Left ventricle myocardium inferior (tissue), 1 donor: ENCODE data around the gene TSPAN10. TPM values are rescaled to one million over a fixed set of nuclear protein-coding genes. Genes with fewer than 3 reads are reported as not detected.

Experiments
- DNase-seq: peaks from one replicate; pipeline ENCODE4 v3.0.0-alpha.2; 2020
- H3K27ac ChIP-seq: fragments of 200-600 bp; replicated peaks from 2 replicates; pipeline ENCODE4 v1.8.0; 2021
- H3K27me3 ChIP-seq: fragments of 200-600 bp; 2 replicates; pipeline ENCODE4 v1.8.0; 2021; ENCODE audit warnings: low read depth
- H3K36me3 ChIP-seq: fragments of 200-600 bp; 2 replicates; pipeline ENCODE4 v1.8.0; 2021
- H3K4me1 ChIP-seq: fragments of 200-600 bp; 2 replicates; pipeline ENCODE4 v1.8.0; 2021
- H3K4me3 ChIP-seq: fragments of 200-600 bp; 2 replicates; pipeline ENCODE4 v1.8.0; 2021; ENCODE audit warnings: mild to moderate bottlenecking, moderate library complexity
- H3K9me3 ChIP-seq: fragments of 200-600 bp; replicated peaks from 2 replicates; pipeline ENCODE4 v1.8.0; 2021
- intact Hi-C: fragments of 100-400 bp; cut with micrococcal nuclease; formaldehyde crosslinking; loops from one replicate; pipeline ENCODE4 v1.11.0; 2022
- total RNA-seq: library from RNA; stranded (reverse); fragmentation: NEBNext Ultra II Directional; extraction: Animal tissue kit (Norgen Biotek cat#: 25700); gene quantifications from one replicate; pipeline ENCODE4 v1.2.1, GENCODE V29; 2021
- TF ChIP-seq, protein P1 (sequence below): fragments of 200-600 bp; IDR thresholded peaks from 2 replicates; pipeline ENCODE4 v1.8.0; 2021; ENCODE audit warnings: antibody characterized with exemption, mild to moderate bottlenecking, borderline replicate concordance
- donor health status: DM: no; HTN: yes; CAD: no; lungs with severe emphysema.

Gene TSPAN10
- total RNA-seq, 1 donor from 2014 or later: 0.30 TPM

GRCh38 chr17:81659038-81659437 is 22.0 kb downstream of the TSPAN10 start:
- peaks cover 10% of the 10 kb centered on the region for H3K4me1 ChIP-seq
- TF ChIP-seq, protein P1, sequence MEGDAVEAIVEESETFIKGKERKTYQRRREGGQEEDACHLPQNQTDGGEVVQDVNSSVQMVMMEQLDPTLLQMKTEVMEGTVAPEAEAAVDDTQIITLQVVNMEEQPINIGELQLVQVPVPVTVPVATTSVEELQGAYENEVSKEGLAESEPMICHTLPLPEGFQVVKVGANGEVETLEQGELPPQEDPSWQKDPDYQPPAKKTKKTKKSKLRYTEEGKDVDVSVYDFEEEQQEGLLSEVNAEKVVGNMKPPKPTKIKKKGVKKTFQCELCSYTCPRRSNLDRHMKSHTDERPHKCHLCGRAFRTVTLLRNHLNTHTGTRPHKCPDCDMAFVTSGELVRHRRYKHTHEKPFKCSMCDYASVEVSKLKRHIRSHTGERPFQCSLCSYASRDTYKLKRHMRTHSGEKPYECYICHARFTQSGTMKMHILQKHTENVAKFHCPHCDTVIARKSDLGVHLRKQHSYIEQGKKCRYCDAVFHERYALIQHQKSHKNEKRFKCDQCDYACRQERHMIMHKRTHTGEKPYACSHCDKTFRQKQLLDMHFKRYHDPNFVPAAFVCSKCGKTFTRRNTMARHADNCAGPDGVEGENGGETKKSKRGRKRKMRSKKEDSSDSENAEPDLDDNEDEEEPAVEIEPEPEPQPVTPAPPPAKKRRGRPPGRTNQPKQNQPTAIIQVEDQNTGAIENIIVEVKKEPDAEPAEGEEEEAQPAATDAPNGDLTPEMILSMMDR: no peak
- H3K27ac ChIP-seq: no peak overlapping the region
- intact Hi-C loops: no loop called here
- peaks cover 4% of the 10 kb centered on the region for H3K27me3 ChIP-seq
- no peaks in the 10 kb centered on the region for H3K9me3 ChIP-seq
- DNase-seq: no peak
- H3K4me3 ChIP-seq: no peak overlapping the region
- no peaks in the 10 kb centered on the region for H3K36me3 ChIP-seq

GRCh38 chr17:81660441-81660840 is 23.4 kb downstream of the TSPAN10 start:
- intact Hi-C loops: no loop called here
- no peak overlapping the region for H3K27ac ChIP-seq
- no peak overlapping the region for H3K4me3 ChIP-seq
- TF ChIP-seq, protein P1: no peak
- no peak for DNase-seq
- no peaks in the 10 kb centered on the region for H3K27me3 ChIP-seq
- peaks cover 16% of the 10 kb centered on the region for H3K4me1 ChIP-seq
- H3K9me3 ChIP-seq: no peaks in the 10 kb centered on the region
- peaks cover 8% of the 10 kb centered on the region for H3K36me3 ChIP-seq

DNA sequence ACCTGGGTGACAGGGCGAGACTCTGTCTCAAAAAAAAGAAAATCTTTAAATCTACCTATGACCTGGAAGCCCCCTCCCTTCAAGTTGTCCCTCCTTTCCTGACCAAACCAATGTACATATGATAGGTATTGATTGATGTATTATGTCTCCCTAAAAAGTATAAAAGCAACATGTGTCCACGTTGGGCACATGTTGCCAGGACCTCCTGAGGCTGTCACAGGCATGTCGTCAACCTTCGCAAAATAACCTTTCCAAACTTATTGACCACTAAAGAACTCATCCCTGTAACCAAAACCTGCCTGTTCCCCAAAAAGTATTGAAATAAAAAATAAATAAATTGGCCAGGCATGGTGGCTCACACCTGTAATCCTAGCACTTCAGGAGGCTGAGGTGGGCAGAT is 25.0 kb downstream of the TSPAN10 start:
- no peak for DNase-seq
- H3K36me3 ChIP-seq: peaks cover 8% of the 10 kb centered on the region
- H3K4me3 ChIP-seq: no peak overlapping the region
- H3K9me3 ChIP-seq: no peaks in the 10 kb centered on the region
- H3K4me1 ChIP-seq: peaks cover 23% of the 10 kb centered on the region
- TF ChIP-seq, protein P1: no peak
- no peaks in the 10 kb centered on the region for H3K27me3 ChIP-seq
- intact Hi-C loops: no loop called here
- H3K27ac ChIP-seq: no peak overlapping the region

DNA sequence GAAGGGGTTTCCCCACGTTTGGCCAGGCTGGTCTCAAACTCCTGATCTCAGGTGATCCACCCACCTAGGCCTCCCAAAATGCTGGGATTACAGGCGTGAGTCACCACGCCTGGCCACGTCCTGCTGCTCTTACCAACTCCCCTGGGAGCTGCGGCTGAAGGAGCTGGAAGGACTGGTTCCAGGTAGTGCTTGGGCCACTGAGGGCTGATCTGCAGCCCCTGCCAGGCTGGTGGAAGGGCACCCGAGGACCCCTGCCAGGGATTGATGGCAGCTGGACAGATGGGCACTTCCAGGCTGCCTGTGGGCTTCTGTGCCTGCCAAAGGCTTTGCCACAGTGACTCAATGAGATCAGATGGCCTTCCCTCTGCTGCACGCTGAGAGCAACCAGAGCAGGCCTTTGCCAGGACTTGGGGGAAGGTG is 27.1 kb downstream of the TSPAN10 start:
- TF ChIP-seq, protein P1: no peak
- intact Hi-C loops: no loop called here
- no peak for DNase-seq

GRCh38 chr17:81665205-81666091 is 28.5 kb downstream of the TSPAN10 start:
- no peak for DNase-seq
- no peaks in the 10 kb centered on the region for H3K9me3 ChIP-seq
- TF ChIP-seq, protein P1: no peak
- H3K4me1 ChIP-seq: peaks cover 34% of the 10 kb centered on the region
- peak overlapping the region; percentile 90 for H3K27ac ChIP-seq
- H3K4me3 ChIP-seq: peak overlapping the region; percentile 95
- intact Hi-C loops: no loop called here
- H3K27me3 ChIP-seq: no peaks in the 10 kb centered on the region
- H3K36me3 ChIP-seq: peaks cover 26% of the 10 kb centered on the region

More for the DNA sequence above, 27.1 kb downstream of the TSPAN10 start:
- Histone ChIP-seq H3K4me3 (no peak overlapping the region), H3K36me3 (peaks cover 13% of the 10 kb centered on the region), H3K9me3 (no peaks in the 10 kb centered on the region), H3K27ac (no peak overlapping the region), H3K4me1 (peaks cover 34% of the 10 kb centered on the region), H3K27me3 (no peaks in the 10 kb centered on the region)
